MM.1S (cell line): ENCODE data around the gene PCNT.
"Not testable (repeated sequence)": the region's sequence is repeated elsewhere in the genome, so short reads cannot be mapped to it uniquely, and the experiment has no call there.

Experiments
- EZH2 ChIP-seq: fragments of 300-600 bp; sonication (generic); optimal IDR thresholded peaks from 2 replicates; pipeline ENCODE3; 2017; ENCODE audit warnings: low read depth, mild to moderate bottlenecking, antibody characterized with exemption, low read length, mixed read lengths
- EZH2phosphoT487 ChIP-seq: fragments of 300-600 bp; sonication (generic); IDR thresholded peaks from 2 replicates; pipeline ENCODE4 v1.6.1; 2018; ENCODE audit warnings: antibody characterized with exemption, low read length

GRCh38 chr21:46403234-46403811, 79.4 kb downstream of the PCNT start:
- TF ChIP-seq EZH2, EZH2phosphoT487: not testable (repeated sequence)
